Stimulated activated CD8-positive, alpha-beta memory T cell treated with anti-CD3 and anti-CD28 coated beads, Interleukin-4, amount 100 ng/mL, for 48 hours (primary cell): ENCODE data around the gene SCAANT1.

Experiments used
- DNase-seq: peaks from one replicate; pipeline ENCODE4 v3.0.0-alpha.2; 2020

SCAANT1 gene

DNA sequence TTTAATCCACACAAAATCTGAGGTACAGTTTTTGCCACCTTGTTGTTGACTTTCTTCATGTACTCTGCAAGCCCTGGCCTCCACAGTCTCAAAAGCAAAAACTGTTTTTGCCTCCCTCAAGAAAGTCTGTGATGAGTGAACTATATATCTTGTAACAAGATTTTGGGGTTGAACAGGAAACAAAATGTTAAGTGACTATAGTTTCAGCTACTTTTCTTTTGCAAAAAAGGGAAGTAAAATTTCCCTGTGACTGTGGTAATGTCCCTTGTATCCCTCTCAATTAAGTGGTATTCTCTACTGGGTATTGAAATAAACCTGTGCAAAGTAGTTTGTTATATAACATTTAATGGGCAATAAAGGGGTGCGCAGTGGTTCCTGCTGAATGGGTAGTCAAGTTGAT is 21.3 kb upstream of the SCAANT1 start:
- no peak for DNase-seq

DNA sequence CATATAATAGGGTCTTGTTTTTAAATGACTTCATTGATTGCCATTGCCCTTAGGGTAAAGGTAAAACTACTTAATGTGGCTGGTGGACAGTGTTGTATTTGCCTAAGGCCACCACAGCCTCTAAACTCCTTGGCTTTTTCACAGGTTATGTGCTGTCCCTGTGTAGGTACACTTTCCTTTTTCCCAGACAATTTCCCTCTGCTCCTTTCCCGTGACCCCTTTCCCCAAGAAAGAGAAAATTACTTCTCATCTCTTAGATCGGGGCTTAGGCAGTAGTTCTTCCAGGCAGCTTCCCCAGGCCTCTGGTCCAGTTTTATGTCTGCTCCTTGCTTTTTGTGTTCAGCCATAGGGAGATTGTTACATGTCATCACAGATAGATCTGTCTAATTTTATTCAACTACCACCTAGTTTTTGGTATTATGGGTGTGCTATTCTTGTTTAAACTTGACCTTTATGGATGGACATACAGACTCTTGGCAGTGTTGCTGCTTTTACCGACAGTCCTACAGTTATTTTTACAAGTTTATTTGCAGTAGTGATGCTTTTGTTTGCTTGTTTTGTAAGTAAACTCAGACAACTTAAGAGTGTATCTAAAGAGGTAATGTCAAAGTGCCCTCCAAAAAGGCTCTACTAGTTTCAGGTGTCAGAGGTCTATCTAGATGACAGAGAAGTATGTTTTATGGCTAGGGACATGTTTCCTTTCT is 20.5 kb upstream of the SCAANT1 start:
- no peak for DNase-seq

DNA sequence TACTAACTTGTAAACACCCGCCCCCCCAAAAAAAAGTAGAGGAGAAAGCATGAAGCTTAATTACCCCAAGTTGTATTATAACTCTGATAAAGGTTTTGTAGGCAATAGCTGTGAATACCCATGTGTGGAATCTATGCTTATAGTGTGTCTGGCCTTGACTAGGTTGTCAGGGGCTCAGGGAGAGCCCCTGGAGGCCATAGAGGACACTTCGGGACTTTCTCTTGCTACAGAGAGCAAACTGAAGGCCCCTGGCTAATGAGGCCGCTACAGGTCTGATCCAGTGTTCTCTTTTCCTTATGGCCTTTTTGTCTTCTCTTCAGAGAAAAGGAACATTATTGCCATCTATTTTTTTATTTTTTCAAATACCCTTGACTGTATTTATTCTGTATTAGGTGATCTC is 19.1 kb upstream of the SCAANT1 start:
- no peak for DNase-seq

DNA sequence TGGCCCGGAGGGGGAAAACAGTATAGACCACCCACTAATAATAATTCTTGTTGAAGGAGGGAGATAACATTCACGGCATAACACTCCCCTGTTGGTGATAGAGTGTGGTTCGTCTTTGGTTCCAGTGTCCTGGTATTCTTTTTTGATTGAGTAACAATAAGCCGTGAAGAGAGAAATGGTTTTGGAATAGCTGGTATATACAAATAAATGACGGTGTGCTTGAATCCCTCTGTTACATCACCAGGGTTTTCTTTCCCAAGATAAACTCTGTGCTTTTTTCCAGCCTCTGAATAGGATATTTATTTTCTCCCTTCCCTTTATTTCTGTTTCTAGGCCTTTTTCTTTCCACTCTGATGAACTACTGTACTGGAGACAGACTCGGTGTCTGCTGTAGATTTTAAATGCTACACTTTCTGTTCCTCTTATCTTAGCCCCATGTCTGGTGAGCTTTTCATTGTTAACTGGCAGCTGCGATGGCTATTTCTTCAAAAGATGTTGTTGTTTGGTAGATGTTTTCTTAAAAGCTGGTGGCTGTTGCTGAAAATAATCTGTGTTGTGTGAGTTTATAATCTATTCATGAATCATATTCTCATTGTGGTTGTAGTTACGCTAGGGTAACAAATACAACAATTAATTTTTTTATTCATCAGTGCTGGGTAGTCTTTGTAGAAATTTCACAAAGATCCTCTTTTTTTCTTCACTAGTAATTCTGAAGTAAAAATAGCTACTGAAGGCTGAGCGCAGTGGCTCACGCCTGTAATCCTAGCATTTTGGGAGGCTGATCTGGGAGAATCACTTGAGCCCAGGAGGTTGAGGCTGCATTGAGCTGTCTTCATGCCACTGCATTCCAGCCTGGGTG is 15.5 kb upstream of the SCAANT1 start:
- no peak for DNase-seq

DNA sequence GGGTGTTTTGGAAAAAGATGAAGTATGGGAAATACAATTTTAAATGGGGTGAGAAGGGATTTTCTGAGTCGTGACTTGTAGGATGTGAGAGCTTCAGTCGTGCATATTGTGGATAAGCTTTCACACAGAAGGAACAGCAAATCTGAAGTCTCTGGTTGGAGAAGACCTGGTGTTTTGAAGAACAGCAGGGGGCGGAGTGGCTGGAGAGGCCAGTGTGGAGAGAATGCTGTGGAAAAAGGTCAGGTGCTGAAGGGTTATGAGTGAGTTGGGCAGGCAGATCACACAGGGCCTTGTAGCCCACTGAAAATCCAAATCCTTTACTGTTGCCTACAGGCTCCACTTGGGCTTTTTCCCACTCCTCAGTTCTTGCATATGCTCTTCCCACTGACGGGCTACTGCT is 14.1 kb upstream of the SCAANT1 start:
- no peak for DNase-seq

DNA sequence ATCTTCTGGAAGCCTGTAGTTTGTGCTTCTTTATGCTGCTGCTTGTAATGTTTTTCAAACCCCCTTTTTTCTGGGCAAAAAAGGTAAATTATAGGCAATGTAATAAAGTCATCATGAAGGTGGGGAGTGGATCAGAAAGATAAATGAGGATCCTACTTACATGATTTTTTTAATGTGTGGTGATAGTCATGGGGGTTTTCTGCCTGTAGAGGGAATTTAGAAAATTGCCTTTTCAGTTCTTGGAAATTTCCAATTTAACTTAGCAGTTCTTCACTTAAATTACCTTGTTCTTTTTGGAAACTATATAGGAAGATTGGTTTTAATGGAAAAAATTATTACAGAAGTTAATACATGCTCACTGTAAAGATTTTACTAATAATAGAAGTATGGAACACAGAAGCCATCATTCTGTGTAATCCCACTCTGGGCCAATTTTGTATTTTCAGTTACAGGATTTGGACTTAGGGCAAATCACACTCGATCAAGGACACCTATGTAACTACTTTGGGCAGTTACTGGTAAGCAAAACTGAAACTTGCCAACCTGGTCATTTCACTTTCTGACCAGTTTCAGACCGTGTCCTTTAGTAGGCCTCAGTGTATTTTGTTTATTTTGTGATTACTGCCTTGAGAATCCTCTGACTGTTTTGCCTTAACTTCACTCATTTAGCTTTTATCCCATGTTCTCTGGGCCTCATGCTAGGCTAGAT is 10.5 kb upstream of the SCAANT1 start:
- DNase-seq = no peak

DNA sequence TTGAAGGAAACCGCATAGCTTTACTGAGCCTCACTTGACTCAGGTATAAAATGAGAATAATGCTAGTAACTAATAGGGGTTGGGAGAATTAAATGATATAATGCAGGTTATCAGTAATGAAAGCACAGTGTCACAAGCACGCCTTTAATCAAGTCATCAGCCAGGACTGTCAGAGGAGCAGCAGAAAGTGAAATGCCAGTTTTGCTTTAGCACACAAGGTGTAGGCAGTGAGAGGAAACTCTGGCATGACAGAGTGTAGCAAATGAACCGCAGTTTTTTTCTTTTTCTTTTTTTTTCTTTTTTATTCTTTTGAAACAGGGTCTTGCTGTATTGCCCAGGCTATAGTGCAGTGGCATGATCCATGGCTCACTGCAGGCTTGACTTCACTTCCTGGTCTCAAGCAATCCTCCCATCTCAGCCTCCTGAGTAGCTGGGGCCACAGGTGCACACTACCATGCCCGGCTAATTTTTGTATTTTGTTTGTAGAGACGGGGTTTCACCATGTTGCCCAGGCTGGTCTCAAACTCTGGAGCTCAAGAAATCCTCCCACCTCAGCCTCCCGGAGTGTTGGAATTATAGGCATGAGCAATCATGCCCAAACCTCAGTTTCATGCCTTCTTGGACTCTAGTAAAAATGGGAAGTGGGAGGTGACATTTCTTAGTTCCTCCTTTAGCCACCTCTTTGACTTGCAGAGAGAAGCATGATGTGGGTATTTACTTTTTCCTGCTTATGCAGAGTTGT is 9.7 kb upstream of the SCAANT1 start:
- no peak for DNase-seq

DNA sequence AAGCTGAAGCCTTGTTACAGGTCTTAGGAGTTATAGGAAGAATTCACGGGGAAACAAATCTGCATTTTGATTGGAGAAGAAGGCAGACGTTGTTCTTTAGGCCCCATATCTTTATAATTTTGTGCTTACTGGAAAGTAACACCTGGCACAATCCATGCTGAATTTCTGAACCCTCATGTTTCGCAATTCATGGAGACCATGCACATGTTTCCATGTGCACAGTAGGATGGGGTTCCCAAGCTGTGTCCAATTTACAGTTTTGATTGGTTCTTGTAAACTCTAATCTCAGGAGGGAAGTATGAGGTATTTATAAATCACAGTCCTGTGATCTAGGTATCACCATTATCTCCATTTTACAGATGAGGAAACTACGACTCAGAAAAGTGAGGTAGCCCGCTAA is 7.8 kb upstream of the SCAANT1 start:
- DNase-seq = no peak

DNA sequence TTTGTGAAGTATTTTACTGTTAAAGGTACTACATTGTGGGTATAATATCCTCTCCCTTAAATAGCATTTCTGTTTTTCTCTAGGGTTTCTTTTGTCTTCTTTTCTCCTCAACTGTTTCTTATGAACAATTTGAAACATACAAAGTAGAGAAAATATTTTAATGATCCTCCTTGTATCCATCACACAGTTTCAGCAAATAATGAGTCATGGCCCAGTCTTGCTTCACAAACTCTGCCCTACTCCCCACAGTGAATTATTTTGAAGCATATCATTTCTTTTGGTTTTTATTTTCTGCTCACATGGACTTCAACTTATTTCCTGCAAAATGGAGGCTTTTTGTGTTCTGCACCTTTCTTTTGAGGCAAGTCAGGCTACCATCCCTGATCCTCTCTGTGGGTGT is 6.1 kb upstream of the SCAANT1 start:
- DNase-seq = no peak

DNA sequence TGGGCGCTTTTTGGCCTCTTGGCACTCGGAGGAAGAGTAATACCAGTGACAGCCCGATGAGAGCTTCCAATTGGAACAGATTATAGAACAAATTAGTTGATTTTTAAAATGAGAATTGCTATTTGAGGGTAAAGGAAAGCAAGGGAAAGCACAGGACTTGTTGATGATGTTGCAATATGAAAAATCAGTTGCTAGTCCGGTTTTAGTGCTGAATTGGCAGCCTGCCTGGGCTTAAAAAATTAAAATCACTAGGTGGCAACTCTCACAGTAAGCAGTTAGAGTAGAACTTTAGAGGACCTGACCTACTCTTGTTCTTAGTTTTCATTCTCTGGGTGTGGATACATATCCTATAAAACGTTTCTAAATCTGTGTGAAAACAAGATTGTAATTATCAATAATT is 2.1 kb upstream of the SCAANT1 start:
- DNase-seq = no peak

DNA sequence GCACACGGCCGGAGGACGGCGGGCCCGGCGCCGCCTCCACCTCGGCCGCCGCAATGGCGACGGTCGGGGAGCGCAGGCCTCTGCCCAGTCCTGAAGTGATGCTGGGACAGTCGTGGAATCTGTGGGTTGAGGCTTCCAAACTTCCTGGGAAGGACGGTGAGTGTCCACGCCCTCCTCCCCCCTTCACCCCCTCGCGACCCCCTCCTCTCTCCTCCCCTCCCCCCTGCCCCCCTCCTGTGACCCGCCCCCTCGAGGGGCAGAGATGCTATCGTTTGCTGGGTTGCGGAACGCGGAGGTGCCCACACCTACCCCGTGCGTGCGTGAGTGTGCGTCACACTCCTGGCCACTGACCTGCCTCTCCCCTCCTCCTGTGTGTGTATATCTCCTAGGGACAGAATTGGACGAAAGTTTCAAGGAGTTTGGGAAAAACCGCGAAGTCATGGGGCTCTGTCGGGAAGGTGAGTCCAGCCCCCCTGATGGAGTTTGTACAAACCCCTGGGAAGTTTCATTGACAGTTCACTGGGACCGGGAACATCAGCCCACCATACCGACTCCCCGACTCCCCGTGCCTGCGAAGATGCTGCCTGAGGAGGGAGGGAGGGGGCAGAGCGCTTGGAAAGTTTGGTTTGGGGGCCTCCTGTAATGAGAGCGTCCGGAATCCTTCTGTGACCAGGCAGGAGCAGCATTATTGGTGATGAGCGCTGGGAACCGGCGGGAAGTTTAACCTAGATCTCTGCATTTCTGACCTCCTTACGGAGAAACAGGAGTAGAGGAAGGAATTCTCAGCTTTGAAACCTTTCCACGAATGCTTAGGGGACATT is 795 bp upstream of the SCAANT1 start:
- peak; percentile 66 for DNase-seq

DNA sequence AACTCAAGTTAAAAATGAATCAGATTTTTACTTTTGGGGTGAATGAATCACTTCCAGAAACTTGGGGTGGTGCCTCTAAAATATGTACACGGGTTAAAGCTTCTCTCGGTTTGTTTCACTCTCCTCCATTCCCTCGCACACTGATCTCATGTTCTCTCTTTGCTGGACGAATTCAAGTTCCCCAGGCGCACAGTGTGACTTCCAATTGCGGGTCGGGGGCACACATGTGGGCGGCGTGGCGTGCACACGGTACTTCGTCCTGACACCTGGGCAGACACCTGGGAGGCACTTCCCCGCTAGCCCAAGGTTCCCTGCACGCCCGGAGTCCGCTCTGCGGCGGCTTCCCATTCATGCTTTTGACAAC is 692 bp downstream of the SCAANT1 start:
- no peak for DNase-seq

DNA sequence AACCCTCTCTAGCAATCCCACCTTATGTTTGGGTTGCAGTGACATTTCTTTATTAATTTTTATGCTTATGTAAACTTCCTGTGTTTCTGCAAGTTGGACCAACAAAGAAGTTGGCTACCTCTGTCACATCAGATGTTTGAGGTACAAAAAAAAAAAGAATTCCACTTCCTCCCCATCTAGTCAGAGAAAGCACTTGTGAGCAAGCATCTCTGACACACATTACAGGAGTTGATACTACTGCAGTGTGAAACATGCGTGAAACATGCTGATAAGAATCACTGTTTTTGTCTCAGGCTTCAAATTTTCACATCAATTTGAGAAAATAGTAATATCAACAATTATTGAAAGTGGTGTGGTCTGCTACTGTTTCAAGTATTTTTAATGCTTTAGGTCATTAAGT is 1.3 kb downstream of the SCAANT1 start:
- DNase-seq = no peak

DNA sequence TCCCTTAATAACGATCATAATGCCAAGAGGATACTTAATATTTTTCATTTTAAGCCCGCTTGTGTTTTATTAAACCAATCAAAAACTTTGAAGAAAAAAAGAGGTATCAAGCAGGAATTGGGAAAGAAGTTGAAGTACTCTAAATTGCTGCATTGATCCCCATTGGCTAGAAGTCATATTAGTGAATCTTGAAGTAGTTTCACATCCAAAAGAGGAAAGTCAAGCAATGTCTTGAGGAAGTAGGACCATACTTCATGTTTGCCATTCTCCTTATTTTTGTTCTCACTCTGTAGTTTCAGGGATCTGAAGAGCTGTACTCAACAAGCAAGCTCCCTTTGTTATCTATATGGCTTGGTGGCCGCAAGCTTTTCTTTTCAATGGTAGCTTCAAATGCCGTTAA is 2.2 kb downstream of the SCAANT1 start:
- no peak for DNase-seq

DNA sequence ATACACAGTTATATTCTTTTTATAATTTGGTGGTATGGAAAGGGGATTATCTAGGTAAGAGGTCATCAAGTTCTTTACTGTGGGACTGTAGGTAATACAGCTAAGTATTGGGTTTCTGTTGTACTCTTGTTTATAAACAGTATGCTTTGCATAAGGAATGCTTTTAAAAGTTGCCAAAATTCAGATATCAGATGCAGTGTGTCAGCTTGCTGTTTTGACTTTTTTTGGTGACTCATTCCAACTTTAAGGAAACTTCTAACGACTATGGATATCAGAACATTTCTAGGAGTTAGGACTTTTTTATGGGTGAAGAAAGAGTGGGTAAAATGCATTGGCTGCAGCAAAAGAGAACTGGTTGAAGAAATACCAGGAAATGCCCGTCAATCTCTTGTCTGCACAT is 2.8 kb downstream of the SCAANT1 start:
- DNase-seq = no peak

DNA sequence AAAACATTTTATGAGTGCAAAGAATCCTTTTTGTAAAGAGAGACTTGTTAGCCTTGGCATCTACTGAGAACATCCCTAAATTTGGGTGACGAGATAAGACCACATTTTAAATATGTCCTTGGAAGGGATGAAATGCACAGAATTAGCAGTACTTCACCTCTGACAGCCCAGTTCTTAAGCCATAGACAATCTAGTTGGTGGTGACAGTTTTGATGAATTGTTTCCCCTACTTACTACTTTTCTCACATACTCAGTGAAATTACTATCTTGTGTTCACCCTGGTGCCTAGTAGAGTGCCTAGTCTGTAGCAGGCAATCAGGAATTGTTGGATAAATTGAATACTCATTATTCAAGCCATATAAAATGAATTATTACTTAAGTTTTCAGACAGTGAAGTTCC is 3.4 kb downstream of the SCAANT1 start:
- DNase-seq = no peak

DNA sequence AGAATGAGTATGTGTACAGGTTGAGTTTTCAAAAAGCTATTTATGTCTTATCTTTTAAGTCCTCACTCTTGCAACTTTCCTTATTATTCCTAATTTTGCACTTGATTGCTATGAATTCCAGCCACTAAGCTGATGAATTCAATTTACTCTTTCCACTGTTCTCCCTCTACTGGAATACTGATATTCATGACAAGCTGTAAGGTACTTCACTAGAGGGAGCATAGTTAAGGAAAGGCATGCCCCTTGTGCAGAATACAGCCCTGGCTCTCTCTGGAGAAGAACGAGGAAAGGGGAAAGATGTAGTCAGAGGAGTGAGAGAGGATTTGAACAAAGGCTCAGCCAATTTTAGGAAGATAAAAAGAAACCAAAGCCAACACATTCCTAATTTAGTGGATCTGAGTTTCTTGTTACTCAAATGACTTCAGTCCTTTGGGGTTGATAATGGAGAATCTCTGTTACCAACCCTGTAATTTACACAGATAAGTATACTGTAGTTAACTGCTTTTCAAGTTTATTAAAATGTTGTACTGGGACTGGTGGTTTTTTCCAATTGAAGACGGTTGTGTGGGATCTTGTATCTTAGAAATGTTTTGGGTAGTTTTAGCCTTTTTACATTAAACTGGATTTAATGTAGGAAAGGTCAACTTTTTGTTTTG is 4.0 kb downstream of the SCAANT1 start:
- DNase-seq = no peak

DNA sequence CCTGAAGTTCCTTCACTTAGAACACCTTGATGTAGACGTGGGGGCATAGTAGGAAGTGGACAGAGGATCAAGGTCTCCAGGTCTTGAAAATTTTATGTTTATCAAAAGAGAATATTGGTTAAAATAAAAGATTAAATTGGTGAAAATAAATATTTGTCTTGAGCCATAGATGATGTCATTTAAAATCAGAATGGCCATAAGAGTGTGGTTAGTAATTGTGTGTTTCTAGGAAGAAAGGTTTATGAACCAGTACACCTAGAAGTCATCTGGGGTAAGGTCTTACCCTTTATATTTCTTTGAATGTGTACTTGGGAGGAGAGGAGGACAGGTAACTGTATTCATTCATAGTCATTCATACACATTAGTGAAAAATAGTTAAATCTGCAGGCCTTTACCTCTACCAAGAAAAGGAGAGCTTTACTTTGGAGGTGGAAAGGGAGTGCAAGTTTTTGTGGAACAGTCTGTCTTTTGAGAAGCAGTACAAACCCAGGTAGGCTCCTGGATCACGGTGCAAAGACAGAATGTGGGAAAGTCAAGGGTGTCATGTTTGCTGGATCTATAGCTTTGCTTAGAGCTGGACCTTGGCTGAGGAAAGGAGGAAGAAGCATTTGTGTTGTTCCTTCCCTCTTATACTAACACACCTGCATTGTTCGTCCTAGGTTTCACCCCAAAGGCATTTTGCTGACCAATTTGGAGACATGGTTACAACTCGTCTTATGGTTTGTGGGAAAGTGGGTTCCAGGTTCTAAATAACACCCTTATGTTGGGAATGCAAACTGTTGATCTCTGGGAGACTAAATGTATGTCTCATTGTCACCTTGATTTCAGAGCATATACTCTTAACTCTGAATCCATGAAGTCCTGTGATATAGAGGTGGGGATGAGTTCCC is 6.2 kb downstream of the SCAANT1 start:
- no peak for DNase-seq

DNA sequence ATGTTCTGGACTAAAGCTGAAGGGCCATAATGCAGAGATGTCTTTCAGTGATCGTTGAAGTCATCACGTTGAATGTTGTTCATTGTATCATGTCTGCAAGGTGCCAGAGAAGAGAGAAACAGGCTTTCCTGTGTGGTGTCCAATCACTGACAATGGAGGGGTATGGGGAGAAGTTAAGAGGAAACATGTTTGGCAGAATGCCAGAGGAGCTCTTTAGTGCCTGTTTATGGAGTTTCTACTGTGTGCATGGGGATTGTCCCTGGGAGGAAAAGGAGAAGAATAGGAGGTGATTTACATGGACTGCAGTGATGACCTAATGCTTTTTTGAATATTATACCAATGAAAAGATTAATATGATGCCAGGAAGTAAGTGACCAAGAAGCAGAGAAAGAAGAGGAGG is 11.7 kb downstream of the SCAANT1 start:
- DNase-seq = no peak

DNA sequence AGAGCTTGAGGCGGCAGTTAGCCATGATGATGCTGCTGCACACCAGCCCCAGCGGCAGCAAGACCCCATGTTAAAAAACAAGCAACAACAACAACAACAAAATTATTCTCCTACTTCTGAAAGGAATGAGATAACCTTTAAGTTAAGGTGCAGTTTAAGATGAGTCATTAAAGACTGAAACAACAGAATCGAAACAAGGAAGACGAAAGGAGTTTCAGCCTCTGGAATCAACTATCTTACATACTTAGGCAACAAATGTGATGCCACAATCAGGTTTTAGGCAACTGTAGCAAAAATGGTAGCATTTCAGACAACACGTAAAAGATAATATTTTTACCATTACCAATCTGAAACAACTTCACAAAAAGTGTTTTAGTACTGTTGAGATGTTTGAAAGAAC is 12.2 kb downstream of the SCAANT1 start:
- no peak for DNase-seq
